OCI-LY3 (cell line): ENCODE data around the gene ZYX.
"Not testable (repeated sequence)": the region's sequence is repeated elsewhere in the genome, so short reads cannot be mapped to it uniquely, and the experiment has no call there.

ENCODE experiments used
- H2AFZ ChIP-seq: fragments of 200-600, 300-600 bp; shearing (Covaris generic); 2 replicates; pipeline ENCODE4 v1.6.0; 2014; ENCODE audit warnings: antibody characterized with exemption, low read depth, low read length
- H3K27ac ChIP-seq: fragments of 200-600, 300-600 bp; sonication (generic); 2 replicates; pipeline ENCODE4 v1.5.1; 2014; ENCODE audit warnings: mild to moderate bottlenecking, low read length, moderate library complexity, mixed read lengths
- H3K27me3 ChIP-seq: fragments of 200-600, 300-600 bp; sonication (generic); 2 replicates; pipeline ENCODE4 v1.6.1; 2014; ENCODE audit warnings: low read depth, low read length, mixed read lengths
- H3K36me3 ChIP-seq: fragments of 200-600, 300-600 bp; sonication (generic); replicated peaks from 2 replicates; pipeline ENCODE3; 2014; ENCODE audit warnings: low read depth, low read length, mixed read lengths
- H3K4me1 ChIP-seq: fragments of 300-600, 200-600 bp; sonication (generic); 2 replicates; pipeline ENCODE4 v1.6.1; 2014; ENCODE audit warnings: low read length, mixed read lengths
- H3K4me2 ChIP-seq: fragments of 200-600, 300-600 bp; sonication (generic); 2 replicates; pipeline ENCODE4 v1.6.1; 2014; ENCODE audit warnings: low read length, mixed read lengths
- H3K4me3 ChIP-seq: fragments of 300-600, 200-600 bp; sonication (generic); 2 replicates; pipeline ENCODE4 v1.5.1; 2014; ENCODE audit warnings: antibody characterized with exemption, mild to moderate bottlenecking, low read length, moderate library complexity
- H3K79me2 ChIP-seq: fragments of 300-600, 200-600 bp; shearing (Covaris generic); 2 replicates; pipeline ENCODE4 v1.6.1; 2014; ENCODE audit warnings: mild to moderate bottlenecking, low read length, mixed read lengths
- H3K9ac ChIP-seq: fragments of 300-600, 200-600 bp; shearing (Covaris generic); 2 replicates; pipeline ENCODE4 v1.6.0; 2014; ENCODE audit warnings: mild to moderate bottlenecking, low read length, moderate library complexity
- H3K9me3 ChIP-seq: fragments of 200-600, 300-600 bp; shearing (Covaris generic); 2 replicates; pipeline ENCODE4 v1.6.1; 2014; ENCODE audit warnings: low read length, mixed read lengths; ENCODE audit not compliant: insufficient read depth
- H4K20me1 ChIP-seq: fragments of 200-600, 300-600 bp; sonication (generic); 2 replicates; pipeline ENCODE4 v1.6.1; 2016; ENCODE audit warnings: low read length, mixed read lengths; ENCODE audit not compliant: insufficient read depth
- CTCF ChIP-seq: fragments of 200-600, 300-600 bp; sonication (generic); IDR thresholded peaks from 2 replicates; pipeline ENCODE4 v1.5.1; 2014; ENCODE audit warnings: antibody characterized with exemption, low read length, low read depth
- EZH2phosphoT487 ChIP-seq: fragments of 200-600 bp; shearing (Covaris generic); IDR thresholded peaks from 2 replicates; pipeline ENCODE4 v1.6.1; 2018; ENCODE audit warnings: antibody characterized with exemption, mixed run types, low read depth

Gene ZYX

DNA sequence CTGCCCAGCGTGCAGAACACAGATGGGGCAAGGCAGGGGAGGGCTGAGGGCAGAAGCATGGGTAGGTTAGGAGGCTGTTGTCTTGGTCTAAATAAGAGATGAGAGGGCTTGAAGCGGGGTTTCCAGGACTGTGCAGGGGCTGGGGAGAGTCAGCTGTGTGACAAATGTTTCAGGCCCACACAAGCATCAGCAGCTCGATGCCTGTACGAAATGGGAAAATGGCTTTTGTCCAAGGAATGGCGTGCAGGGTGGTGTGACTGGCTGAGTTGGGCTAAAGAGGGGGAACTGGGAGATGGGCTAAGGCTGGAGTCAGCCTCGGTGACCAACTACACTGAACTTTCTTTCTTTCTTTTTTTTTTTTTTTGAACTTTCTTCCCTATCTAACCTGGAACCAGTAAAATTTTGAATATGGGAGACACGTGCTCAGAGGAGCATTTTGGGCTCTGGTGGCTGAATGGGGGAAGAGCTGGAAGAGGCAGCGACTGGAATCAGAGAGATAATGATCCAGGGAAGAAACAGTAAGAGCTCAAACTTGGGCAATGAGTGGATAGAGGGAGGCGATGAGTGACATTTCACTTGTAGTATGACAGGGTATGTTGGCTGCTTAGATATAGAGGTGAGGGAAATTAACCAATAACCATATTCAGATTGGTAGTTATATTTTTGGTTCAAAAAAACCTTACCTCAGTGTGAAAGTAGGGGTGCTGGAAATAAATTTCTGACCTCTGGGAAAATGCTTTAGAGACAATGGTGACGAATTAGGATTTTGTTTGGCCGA lies 37.7 kb downstream of the ZYX start:
- Histone ChIP-seq H3K27me3 (peaks cover 34% of the 10 kb centered on the region), H3K9ac (no peak overlapping the region), H3K36me3 (no peaks in the 10 kb centered on the region), H3K27ac (no peak overlapping the region), H3K4me3 (no peak overlapping the region), H4K20me1 (no peaks in the 10 kb centered on the region), H3K4me2 (no peak overlapping the region), H3K9me3 (no peaks in the 10 kb centered on the region), H3K79me2 (no peaks in the 10 kb centered on the region), H2AFZ (no peak overlapping the region), H3K4me1 (no peaks in the 10 kb centered on the region)
- TF ChIP-seq EZH2phosphoT487: no peak
- TF ChIP-seq CTCF: no peak

GRCh38 chr7:143419880-143420279 lies 38.7 kb downstream of the ZYX start:
- Histone ChIP-seq H3K4me1 (no peaks in the 10 kb centered on the region), H2AFZ (no peak overlapping the region), H4K20me1 (no peaks in the 10 kb centered on the region), H3K9ac (no peak overlapping the region), H3K79me2 (no peaks in the 10 kb centered on the region), H3K27ac (no peak overlapping the region), H3K36me3 (no peaks in the 10 kb centered on the region), H3K27me3 (peaks cover 29% of the 10 kb centered on the region), H3K9me3 (no peaks in the 10 kb centered on the region), H3K4me3 (no peak overlapping the region), H3K4me2 (no peak overlapping the region)
- no peak for TF ChIP-seq EZH2phosphoT487
- no peak for TF ChIP-seq CTCF

DNA sequence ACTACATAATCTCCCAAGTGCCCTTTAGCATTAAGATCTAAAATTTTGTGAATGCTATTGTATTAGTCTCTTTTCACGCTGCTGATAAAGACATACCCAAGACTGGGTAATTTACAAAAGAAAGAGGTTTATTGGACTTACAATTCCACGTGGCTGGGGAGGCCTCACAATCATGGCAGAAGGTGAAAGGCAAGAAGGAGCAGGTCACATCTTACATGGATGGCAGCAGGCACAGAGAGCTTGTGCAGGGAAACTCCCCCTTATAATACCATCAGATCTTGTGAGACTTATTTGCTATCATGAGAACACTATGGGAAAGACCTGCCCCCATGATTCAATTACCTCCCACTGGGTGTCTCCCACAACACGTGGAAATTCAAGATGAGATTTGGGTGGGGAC lies 39.5 kb downstream of the ZYX start:
- not testable (repeated sequence) for H3K9me3 ChIP-seq, H2AFZ ChIP-seq, H3K4me1 ChIP-seq, H3K9ac ChIP-seq, H3K36me3 ChIP-seq, H3K27ac ChIP-seq, H3K4me2 ChIP-seq, H3K79me2 ChIP-seq, H4K20me1 ChIP-seq, H3K4me3 ChIP-seq
- peaks cover 24% of the 10 kb centered on the region for H3K27me3 ChIP-seq

GRCh38 chr7:143422033-143422432 lies 40.9 kb downstream of the ZYX start:
- no peak overlapping the region for H2AFZ ChIP-seq
- H3K4me2 ChIP-seq: no peak overlapping the region
- no peak overlapping the region for H3K27ac ChIP-seq
- no peaks in the 10 kb centered on the region for H3K4me1 ChIP-seq
- TF ChIP-seq EZH2phosphoT487: no peak
- TF ChIP-seq CTCF: no peak
- no peaks in the 10 kb centered on the region for H3K36me3 ChIP-seq
- H3K9ac ChIP-seq: no peak overlapping the region
- no peaks in the 10 kb centered on the region for H3K9me3 ChIP-seq
- peaks cover 16% of the 10 kb centered on the region for H3K27me3 ChIP-seq
- H3K4me3 ChIP-seq: no peak overlapping the region
- no peaks in the 10 kb centered on the region for H3K79me2 ChIP-seq
- no peaks in the 10 kb centered on the region for H4K20me1 ChIP-seq

DNA sequence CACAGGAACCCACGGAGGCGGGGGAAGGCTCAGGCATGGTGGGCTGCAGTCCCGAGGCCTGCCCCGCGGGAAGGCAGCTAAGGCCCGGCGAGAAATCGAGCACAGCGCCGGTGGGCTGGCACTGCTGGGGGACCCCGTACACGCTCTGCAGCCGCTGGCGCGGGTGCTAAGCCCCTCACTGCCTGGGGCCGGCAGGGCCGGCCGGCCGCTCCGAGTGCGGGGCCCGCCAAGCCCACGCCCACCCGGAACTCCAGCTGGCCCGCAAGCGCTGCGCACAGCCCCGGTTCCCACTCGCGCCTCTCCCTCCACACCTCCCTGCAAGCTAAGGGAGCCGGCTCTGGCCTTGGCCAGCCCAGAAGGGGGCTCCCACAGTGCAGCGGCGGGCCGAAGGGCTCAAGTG lies 43.3 kb downstream of the ZYX start:
- not testable (repeated sequence) for H3K27ac ChIP-seq, H2AFZ ChIP-seq, H3K4me3 ChIP-seq, H3K9ac ChIP-seq, H3K4me2 ChIP-seq, H3K4me1 ChIP-seq, H3K9me3 ChIP-seq, H4K20me1 ChIP-seq, H3K36me3 ChIP-seq, H3K79me2 ChIP-seq
- peaks cover 13% of the 10 kb centered on the region for H3K27me3 ChIP-seq
